B cell (primary cell): ENCODE measurements around the gene CEACAM21.

ENCODE experiments used
- CTCF ChIP-seq: fragments of 200-600 bp; IDR thresholded peaks from one replicate; pipeline ENCODE4 v1.8.0; 2022; ENCODE audit warnings: antibody characterized with exemption, mild to moderate bottlenecking
- EZH2 ChIP-seq: IDR thresholded peaks from 2 replicates; pipeline ENCODE4 v1.6.1; 2012; ENCODE audit warnings: borderline replicate concordance, low read depth, mild to moderate bottlenecking, moderate library complexity, low read length; ENCODE audit not compliant: insufficient read depth, poor library complexity, severe bottlenecking

- TF ChIP-seq CTCF: no peak
- TF ChIP-seq EZH2: no peak
Observed at GRCh38 chr19:41533671-41534215, 42.2 kb upstream of the CEACAM21 start.
